Erythroblast (primary cell): Measurements from ENCODE around the gene CTNNA2.

Experiments used
- GATA1 ChIP-seq: IDR thresholded peaks from 2 replicates; pipeline ENCODE4 v1.6.1; 2011; ENCODE audit warnings: low read depth, mild to moderate bottlenecking, control low read depth, low read length, moderate library complexity
- POLR2A ChIP-seq: IDR thresholded peaks from 2 replicates; pipeline ENCODE4 v1.6.1; 2011; ENCODE audit warnings: mild to moderate bottlenecking, low read length

DNA sequence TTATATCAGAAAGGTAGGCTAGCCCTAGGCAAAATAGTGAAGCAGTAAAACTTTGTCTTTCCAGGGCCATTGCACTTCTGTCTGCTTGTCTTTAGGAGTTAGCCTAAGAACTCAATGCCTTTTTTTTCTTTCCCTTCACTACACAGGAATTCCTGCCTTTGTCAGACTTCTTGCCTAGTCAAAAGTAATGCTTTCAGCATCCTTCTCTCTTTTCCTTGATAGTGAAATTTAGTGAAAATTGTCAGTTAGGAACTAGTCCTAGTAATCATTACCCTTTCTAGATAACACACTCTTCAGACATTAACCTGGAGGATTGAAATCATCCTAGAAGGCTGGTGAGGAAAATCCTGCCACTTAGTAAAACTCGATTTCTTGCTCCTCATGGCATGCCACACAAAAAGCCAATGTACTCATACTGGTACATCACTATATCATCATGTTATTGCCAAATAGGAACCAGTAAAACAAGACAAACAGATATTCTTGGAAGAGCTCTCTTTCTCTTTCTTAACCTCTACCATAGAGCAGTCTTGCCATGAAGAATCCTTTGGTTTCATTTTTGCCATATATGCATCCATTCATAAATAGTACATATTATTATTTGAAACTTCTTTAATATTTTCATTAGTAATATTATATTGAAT is 320.5 kb downstream of the CTNNA2 start:
- TF ChIP-seq POLR2A (no peak), GATA1 (no peak)
